HG02970 (cell line): ENCODE results near the gene BHLHE23.

ENCODE experiments used
- ATAC-seq: cut with Tn5 transposase; IDR thresholded peaks from one replicate; pipeline ENCODE4 v1.9.1; 2021; ENCODE audit warnings: mild to moderate bottlenecking, moderate library complexity, moderate number of reproducible peaks; ENCODE audit not compliant: unreplicated experiment, low FRiP score

The BHLHE23 gene

GRCh38 chr20:63006540-63007359 is at the start of gene BHLHE23:
Gene BHLHE23 (minus strand): TSS chr20:63006964. CDS start chr20:63006774, 190 bp downstream.
- ATAC-seq: no peak

GRCh38 chr20:63055575-63056235 is 48.9 kb upstream of the BHLHE23 start:
- ATAC-seq: no peak

- ATAC-seq: no peak
Observed at GRCh38 chr20:63054681-63055240, 48.0 kb upstream of the BHLHE23 start.

- ATAC-seq: no peak
Observed at GRCh38 chr20:63054103-63054474, 47.3 kb upstream of the BHLHE23 start.

- no peak for ATAC-seq
Observed at GRCh38 chr20:63053432-63054102, 46.8 kb upstream of the BHLHE23 start.

GRCh38 chr20:63052571-63053431 is 46.0 kb upstream of the BHLHE23 start:
- ATAC-seq: no peak

GRCh38 chr20:63051911-63052310 is 45.1 kb upstream of the BHLHE23 start:
- no peak for ATAC-seq

GRCh38 chr20:63051186-63051860 is 44.6 kb upstream of the BHLHE23 start:
- ATAC-seq: no peak

- no peak for ATAC-seq
Observed at GRCh38 chr20:63050406-63050805, 43.6 kb upstream of the BHLHE23 start.

- no peak for ATAC-seq
Observed at GRCh38 chr20:63049561-63050221, 42.9 kb upstream of the BHLHE23 start.

GRCh38 chr20:63049191-63049518 is 42.4 kb upstream of the BHLHE23 start:
- no peak for ATAC-seq

GRCh38 chr20:63048516-63049190 is 41.9 kb upstream of the BHLHE23 start:
- ATAC-seq: no peak

GRCh38 chr20:63047946-63048345 is 41.2 kb upstream of the BHLHE23 start:
- no peak for ATAC-seq

- ATAC-seq: no peak
Observed at GRCh38 chr20:63047267-63047666, 40.5 kb upstream of the BHLHE23 start.

- no peak for ATAC-seq
Observed at GRCh38 chr20:63046841-63047240, 40.1 kb upstream of the BHLHE23 start.

GRCh38 chr20:63045991-63046390 is 39.2 kb upstream of the BHLHE23 start:
- ATAC-seq: no peak

GRCh38 chr20:63045401-63045800 is 38.6 kb upstream of the BHLHE23 start:
- no peak for ATAC-seq

- no peak for ATAC-seq
Observed at GRCh38 chr20:63044605-63045004, 37.8 kb upstream of the BHLHE23 start.

- ATAC-seq: no peak
Observed at GRCh38 chr20:63044204-63044600, 37.4 kb upstream of the BHLHE23 start.
